ENCODE measurements around the gene GMCL1. TPM values are rescaled to one million over a fixed set of nuclear protein-coding genes. Genes with fewer than 3 reads are reported as not detected.

GMCL1 gene
- total and polyA plus RNA-seq, 2 of the 13 experiments (the other 11 are each of a cell fraction or from before 2014, with no cell fraction given), result 18.7 to 24.0 TPM

DNA sequence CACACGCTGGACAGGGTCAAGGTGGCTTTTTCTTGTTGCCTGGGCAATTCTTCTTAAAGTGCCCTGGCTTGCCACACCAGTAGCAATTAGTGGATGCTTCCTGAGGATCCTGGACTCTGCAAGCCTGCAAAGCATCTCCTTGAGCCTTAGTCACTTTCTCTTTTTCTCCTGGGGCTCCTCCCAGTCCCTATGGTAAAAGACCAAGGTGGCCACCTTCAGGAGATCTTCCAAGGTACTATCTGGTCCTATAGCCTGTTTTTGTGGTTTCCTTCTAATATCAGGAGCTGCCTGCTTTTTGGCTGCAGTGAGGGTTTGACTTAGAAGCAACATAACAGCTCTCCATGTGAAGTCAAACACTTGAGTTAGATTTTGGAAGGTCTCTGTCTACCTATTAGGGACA is 33.3 kb upstream of the GMCL1 start:
- ATAC-seq (no peak), DNase-seq (ENCODE audit: low spot score) (no peak), FAIRE-seq (no peak)
- CTCF ChIA-PET (ENCODE audit: low intra/inter-chr PET ratio, low total read pairs), result no interaction called here
- no peak overlapping the region for H3K9ac ChIP-seq (ENCODE audit: insufficient read depth, low read depth, low read length)
- H3K79me2 ChIP-seq (ENCODE audit: insufficient read depth, low read length), result no peaks in the 10 kb centered on the region
- no peak overlapping the region for H2AFZ ChIP-seq (ENCODE audit: low read length)
- no peaks in the 10 kb centered on the region; the same call in 1 of the 2 replicates for H4K20me1 ChIP-seq (ENCODE audit: insufficient read depth, low read length)
- no peaks in the 10 kb centered on the region for H3K9me3 ChIP-seq (ENCODE audit: low read length)
- H3K4me2 ChIP-seq (ENCODE audit: low read depth, low read length), result no peak overlapping the region
- no peaks in the 10 kb centered on the region for H3K27me3 ChIP-seq (ENCODE audit: control insufficient read depth in 1 of 2, insufficient read depth in 2 of 2, low read length in 2 of 2)
- H3K4me1 ChIP-seq (ENCODE audit: insufficient read depth, low read length), result no peaks in the 10 kb centered on the region
- peaks cover 12 to 63% of the 10 kb centered on the region in 2 experiments for H3K36me3 ChIP-seq (replicated peaks in 1 of 2; ENCODE audit: control insufficient read depth in 1 of 2, insufficient read depth in 2 of 2, low read length in 2 of 2)
- WGBS (ENCODE audit: low lambda C conversion rate), result no CpG with 5 or more reads among the region's 1 CpG
- intact Hi-C loops (cut with micrococcal nuclease; ENCODE audit: unreplicated experiment) (no loop called here), in situ Hi-C loops (cut with HindIII; ENCODE audit: extremely low pct_ligation_motif_present, low pct_unique_long_range_greater_than_20kb) (no loop called here)
- TF ChIP-seq, protein P1, sequence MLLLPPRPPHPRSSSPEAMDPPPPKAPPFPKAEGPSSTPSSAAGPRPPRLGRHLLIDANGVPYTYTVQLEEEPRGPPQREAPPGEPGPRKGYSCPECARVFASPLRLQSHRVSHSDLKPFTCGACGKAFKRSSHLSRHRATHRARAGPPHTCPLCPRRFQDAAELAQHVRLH (CRISPR knock-in tag; IDR thresholded peaks at IDR 0.05; ENCODE audit: borderline replicate concordance, low read depth), result no peak
- TF ChIP-seq ATF1 (CRISPR knock-in tag; IDR thresholded peaks at IDR 0.05), result no peak
- TF ChIP-seq, protein P2, sequence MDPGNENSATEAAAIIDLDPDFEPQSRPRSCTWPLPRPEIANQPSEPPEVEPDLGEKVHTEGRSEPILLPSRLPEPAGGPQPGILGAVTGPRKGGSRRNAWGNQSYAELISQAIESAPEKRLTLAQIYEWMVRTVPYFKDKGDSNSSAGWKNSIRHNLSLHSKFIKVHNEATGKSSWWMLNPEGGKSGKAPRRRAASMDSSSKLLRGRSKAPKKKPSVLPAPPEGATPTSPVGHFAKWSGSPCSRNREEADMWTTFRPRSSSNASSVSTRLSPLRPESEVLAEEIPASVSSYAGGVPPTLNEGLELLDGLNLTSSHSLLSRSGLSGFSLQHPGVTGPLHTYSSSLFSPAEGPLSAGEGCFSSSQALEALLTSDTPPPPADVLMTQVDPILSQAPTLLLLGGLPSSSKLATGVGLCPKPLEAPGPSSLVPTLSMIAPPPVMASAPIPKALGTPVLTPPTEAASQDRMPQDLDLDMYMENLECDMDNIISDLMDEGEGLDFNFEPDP (CRISPR knock-in tag; conservative IDR thresholded peaks at IDR 0.05), result no peak
- no peak for TF ChIP-seq KLF6 (CRISPR knock-in tag; IDR thresholded peaks at IDR 0.05)
- TF ChIP-seq FOXJ3 (CRISPR knock-in tag; IDR thresholded peaks at IDR 0.05; ENCODE audit: borderline replicate concordance), result no peak
- no peak for TF ChIP-seq SP2 (CRISPR knock-in tag; IDR thresholded peaks at IDR 0.05)
- TF ChIP-seq, protein P3, sequence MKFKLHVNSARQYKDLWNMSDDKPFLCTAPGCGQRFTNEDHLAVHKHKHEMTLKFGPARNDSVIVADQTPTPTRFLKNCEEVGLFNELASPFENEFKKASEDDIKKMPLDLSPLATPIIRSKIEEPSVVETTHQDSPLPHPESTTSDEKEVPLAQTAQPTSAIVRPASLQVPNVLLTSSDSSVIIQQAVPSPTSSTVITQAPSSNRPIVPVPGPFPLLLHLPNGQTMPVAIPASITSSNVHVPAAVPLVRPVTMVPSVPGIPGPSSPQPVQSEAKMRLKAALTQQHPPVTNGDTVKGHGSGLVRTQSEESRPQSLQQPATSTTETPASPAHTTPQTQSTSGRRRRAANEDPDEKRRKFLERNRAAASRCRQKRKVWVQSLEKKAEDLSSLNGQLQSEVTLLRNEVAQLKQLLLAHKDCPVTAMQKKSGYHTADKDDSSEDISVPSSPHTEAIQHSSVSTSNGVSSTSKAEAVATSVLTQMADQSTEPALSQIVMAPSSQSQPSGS (CRISPR knock-in tag; IDR thresholded peaks at IDR 0.05), result no peak
- TF ChIP-seq, protein P4, sequence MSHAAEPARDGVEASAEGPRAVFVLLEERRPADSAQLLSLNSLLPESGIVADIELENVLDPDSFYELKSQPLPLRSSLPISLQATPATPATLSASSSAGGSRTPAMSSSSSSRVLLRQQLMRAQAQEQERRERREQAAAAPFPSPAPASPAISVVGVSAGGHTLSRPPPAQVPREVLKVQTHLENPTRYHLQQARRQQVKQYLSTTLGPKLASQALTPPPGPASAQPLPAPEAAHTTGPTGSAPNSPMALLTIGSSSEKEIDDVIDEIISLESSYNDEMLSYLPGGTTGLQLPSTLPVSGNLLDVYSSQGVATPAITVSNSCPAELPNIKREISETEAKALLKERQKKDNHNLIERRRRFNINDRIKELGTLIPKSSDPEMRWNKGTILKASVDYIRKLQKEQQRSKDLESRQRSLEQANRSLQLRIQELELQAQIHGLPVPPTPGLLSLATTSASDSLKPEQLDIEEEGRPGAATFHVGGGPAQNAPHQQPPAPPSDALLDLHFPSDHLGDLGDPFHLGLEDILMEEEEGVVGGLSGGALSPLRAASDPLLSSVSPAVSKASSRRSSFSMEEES (CRISPR knock-in tag; IDR thresholded peaks at IDR 0.05), result no peak
- TF ChIP-seq ONECUT2 (CRISPR knock-in tag; IDR thresholded peaks at IDR 0.05), result no peak
- TF ChIP-seq NR2F6 (IDR thresholded peaks at IDR 0.05), result no peak
- no peak for TF ChIP-seq NR2F6 (CRISPR knock-in tag; IDR thresholded peaks at IDR 0.05)
- no peak for TF ChIP-seq CREB1 (IDR thresholded peaks at IDR 0.05)
- no peak for TF ChIP-seq CREB1 (CRISPR knock-in tag; IDR thresholded peaks at IDR 0.05)
- TF ChIP-seq, protein P5, sequence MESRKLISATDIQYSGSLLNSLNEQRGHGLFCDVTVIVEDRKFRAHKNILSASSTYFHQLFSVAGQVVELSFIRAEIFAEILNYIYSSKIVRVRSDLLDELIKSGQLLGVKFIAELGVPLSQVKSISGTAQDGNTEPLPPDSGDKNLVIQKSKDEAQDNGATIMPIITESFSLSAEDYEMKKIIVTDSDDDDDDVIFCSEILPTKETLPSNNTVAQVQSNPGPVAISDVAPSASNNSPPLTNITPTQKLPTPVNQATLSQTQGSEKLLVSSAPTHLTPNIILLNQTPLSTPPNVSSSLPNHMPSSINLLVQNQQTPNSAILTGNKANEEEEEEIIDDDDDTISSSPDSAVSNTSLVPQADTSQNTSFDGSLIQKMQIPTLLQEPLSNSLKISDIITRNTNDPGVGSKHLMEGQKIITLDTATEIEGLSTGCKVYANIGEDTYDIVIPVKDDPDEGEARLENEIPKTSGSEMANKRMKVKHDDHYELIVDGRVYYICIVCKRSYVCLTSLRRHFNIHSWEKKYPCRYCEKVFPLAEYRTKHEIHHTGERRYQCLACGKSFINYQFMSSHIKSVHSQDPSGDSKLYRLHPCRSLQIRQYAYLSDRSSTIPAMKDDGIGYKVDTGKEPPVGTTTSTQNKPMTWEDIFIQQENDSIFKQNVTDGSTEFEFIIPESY (CRISPR knock-in tag; IDR thresholded peaks at IDR 0.05), result no peak
- TF ChIP-seq, protein P6, sequence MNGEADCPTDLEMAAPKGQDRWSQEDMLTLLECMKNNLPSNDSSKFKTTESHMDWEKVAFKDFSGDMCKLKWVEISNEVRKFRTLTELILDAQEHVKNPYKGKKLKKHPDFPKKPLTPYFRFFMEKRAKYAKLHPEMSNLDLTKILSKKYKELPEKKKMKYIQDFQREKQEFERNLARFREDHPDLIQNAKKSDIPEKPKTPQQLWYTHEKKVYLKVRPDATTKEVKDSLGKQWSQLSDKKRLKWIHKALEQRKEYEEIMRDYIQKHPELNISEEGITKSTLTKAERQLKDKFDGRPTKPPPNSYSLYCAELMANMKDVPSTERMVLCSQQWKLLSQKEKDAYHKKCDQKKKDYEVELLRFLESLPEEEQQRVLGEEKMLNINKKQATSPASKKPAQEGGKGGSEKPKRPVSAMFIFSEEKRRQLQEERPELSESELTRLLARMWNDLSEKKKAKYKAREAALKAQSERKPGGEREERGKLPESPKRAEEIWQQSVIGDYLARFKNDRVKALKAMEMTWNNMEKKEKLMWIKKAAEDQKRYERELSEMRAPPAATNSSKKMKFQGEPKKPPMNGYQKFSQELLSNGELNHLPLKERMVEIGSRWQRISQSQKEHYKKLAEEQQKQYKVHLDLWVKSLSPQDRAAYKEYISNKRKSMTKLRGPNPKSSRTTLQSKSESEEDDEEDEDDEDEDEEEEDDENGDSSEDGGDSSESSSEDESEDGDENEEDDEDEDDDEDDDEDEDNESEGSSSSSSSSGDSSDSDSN (CRISPR knock-in tag; IDR thresholded peaks at IDR 0.05), result no peak
- no peak overlapping the region for H3K27ac ChIP-seq (ENCODE audit: extremely low read length, insufficient read depth, low read length)
- POLR2A ChIA-PET, result interaction anchor here (1.0 kb wide), 1 partner anchor 15 kb away, joined by 5 read pairs; no protein-coding TSS in a partner anchor
- BruUV-seq (replicated peaks), result no TSS peak
- H3K4me3 ChIP-seq (replicated peaks in 1 of 3; ENCODE audit: insufficient read depth in 1 of 3, low read depth in 2 of 3, low read length in 3 of 3), result no peak overlapping the region
